HepG2 (cell line): ENCODE measurements around the gene HPRT1.
"Not testable (repeated sequence)": the region's sequence is repeated elsewhere in the genome, so short reads cannot be mapped to it uniquely, and the experiment has no call there.

ENCODE experiments used
- EZH2 ChIP-seq: conservative IDR thresholded peaks from 2 replicates; pipeline ENCODE4 v1.6.1; 2012; ENCODE audit warnings: mild to moderate bottlenecking, low read depth, low read length, moderate library complexity
- GATAD1 ChIP-seq: IDR thresholded peaks from 2 replicates; pipeline ENCODE4 v1.6.1; 2016; ENCODE audit warnings: missing genetic modification reagents, missing compliant biosample characterization
- MBD4 ChIP-seq: IDR thresholded peaks from 2 replicates; pipeline ENCODE4 v1.6.1; 2012; ENCODE audit warnings: low read length, inconsistent platforms, borderline replicate concordance
- MXI1 ChIP-seq: IDR thresholded peaks from 3 replicates; pipeline ENCODE4 v1.6.1; 2012; ENCODE audit warnings: low read depth, low read length, inconsistent platforms, borderline replicate concordance
- POLR2A ChIP-seq, 2 experiments: IDR thresholded peaks; 2 replicates each; pipeline ENCODE4 v1.6.1; 2011; ENCODE audit warnings: low read depth in 2 of 2, low read length in 2 of 2, mild to moderate bottlenecking in 1 of 2, moderate library complexity in 1 of 2; ENCODE audit not compliant: insufficient read depth in 1 of 2
- POLR2AphosphoS5 ChIP-seq: IDR thresholded peaks from 2 replicates; pipeline ENCODE4 v1.6.1; 2012; ENCODE audit warnings: low read depth, low read length
- RAD51 ChIP-seq: fragments of 450-650 bp; IDR thresholded peaks from 2 replicates; pipeline ENCODE4 v1.6.1; 2016; ENCODE audit warnings: borderline replicate concordance
- ZC3H4 ChIP-seq: sonication (generic); formaldehyde crosslinking; IDR thresholded peaks from 2 replicates; pipeline ENCODE4 v1.4.0; 2020; ENCODE audit warnings: missing genetic modification reagents, borderline replicate concordance
- ZKSCAN1 ChIP-seq: fragments of 150-350 bp; IDR thresholded peaks from 2 replicates; pipeline ENCODE4 v1.6.1; 2014; ENCODE audit warnings: low read length
- ZNF557 ChIP-seq: sonication (generic); formaldehyde crosslinking; IDR thresholded peaks from 2 replicates; pipeline ENCODE4 v1.4.0; 2020; ENCODE audit warnings: missing genetic modification reagents
- TF ChIP-seq, protein P1 (sequence below): sonication (generic); formaldehyde crosslinking; IDR thresholded peaks from 2 replicates; pipeline ENCODE4 v1.4.0; 2020; ENCODE audit warnings: low read depth, mild to moderate bottlenecking, missing genetic modification reagents
- TF ChIP-seq, protein P2 (sequence below): sonication (generic); formaldehyde crosslinking; IDR thresholded peaks from 2 replicates; pipeline ENCODE4 v1.5.1; 2020; ENCODE audit warnings: mild to moderate bottlenecking, moderate library complexity, missing genetic modification reagents
- TF ChIP-seq, protein P3 (sequence below): sonication (generic); formaldehyde crosslinking; conservative IDR thresholded peaks from 2 replicates; pipeline ENCODE4 v1.4.0; 2020; ENCODE audit warnings: mild to moderate bottlenecking, missing genetic modification reagents, moderate library complexity
- TF ChIP-seq, protein P4 (sequence below): sonication (generic); formaldehyde crosslinking; IDR thresholded peaks from 2 replicates; pipeline ENCODE4 v1.5.0; 2020; ENCODE audit warnings: mild to moderate bottlenecking, missing genetic modification reagents, moderate library complexity

GRCh38 chrX:134464453-134464852 lies 4.5 kb downstream of the HPRT1 start:
- TF ChIP-seq, protein P1, sequence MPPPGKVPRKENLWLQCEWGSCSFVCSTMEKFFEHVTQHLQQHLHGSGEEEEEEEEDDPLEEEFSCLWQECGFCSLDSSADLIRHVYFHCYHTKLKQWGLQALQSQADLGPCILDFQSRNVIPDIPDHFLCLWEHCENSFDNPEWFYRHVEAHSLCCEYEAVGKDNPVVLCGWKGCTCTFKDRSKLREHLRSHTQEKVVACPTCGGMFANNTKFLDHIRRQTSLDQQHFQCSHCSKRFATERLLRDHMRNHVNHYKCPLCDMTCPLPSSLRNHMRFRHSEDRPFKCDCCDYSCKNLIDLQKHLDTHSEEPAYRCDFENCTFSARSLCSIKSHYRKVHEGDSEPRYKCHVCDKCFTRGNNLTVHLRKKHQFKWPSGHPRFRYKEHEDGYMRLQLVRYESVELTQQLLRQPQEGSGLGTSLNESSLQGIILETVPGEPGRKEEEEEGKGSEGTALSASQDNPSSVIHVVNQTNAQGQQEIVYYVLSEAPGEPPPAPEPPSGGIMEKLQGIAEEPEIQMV (CRISPR knock-in tag), result not testable (repeated sequence)
- TF ChIP-seq, protein P2, sequence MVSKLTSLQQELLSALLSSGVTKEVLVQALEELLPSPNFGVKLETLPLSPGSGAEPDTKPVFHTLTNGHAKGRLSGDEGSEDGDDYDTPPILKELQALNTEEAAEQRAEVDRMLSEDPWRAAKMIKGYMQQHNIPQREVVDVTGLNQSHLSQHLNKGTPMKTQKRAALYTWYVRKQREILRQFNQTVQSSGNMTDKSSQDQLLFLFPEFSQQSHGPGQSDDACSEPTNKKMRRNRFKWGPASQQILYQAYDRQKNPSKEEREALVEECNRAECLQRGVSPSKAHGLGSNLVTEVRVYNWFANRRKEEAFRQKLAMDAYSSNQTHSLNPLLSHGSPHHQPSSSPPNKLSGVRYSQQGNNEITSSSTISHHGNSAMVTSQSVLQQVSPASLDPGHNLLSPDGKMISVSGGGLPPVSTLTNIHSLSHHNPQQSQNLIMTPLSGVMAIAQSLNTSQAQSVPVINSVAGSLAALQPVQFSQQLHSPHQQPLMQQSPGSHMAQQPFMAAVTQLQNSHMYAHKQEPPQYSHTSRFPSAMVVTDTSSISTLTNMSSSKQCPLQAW (CRISPR knock-in tag), result not testable (repeated sequence)
- TF ChIP-seq, protein P3, sequence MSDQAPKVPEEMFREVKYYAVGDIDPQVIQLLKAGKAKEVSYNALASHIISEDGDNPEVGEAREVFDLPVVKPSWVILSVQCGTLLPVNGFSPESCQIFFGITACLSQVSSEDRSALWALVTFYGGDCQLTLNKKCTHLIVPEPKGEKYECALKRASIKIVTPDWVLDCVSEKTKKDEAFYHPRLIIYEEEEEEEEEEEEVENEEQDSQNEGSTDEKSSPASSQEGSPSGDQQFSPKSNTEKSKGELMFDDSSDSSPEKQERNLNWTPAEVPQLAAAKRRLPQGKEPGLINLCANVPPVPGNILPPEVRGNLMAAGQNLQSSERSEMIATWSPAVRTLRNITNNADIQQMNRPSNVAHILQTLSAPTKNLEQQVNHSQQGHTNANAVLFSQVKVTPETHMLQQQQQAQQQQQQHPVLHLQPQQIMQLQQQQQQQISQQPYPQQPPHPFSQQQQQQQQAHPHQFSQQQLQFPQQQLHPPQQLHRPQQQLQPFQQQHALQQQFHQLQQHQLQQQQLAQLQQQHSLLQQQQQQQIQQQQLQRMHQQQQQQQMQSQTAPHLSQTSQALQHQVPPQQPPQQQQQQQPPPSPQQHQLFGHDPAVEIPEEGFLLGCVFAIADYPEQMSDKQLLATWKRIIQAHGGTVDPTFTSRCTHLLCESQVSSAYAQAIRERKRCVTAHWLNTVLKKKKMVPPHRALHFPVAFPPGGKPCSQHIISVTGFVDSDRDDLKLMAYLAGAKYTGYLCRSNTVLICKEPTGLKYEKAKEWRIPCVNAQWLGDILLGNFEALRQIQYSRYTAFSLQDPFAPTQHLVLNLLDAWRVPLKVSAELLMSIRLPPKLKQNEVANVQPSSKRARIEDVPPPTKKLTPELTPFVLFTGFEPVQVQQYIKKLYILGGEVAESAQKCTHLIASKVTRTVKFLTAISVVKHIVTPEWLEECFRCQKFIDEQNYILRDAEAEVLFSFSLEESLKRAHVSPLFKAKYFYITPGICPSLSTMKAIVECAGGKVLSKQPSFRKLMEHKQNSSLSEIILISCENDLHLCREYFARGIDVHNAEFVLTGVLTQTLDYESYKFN (CRISPR knock-in tag), result not testable (repeated sequence)
- TF ChIP-seq ZNF557 (CRISPR knock-in tag); MXI1; ZKSCAN1; RAD51; POLR2A (IDR thresholded peaks at IDR 0.05; ENCODE audit: insufficient read depth in 1 of 2, low read depth in 2 of 2, low read length in 2 of 2); POLR2AphosphoS5; GATAD1; EZH2; ZC3H4 (CRISPR knock-in tag); MBD4: not testable (repeated sequence)
- TF ChIP-seq, protein P4, sequence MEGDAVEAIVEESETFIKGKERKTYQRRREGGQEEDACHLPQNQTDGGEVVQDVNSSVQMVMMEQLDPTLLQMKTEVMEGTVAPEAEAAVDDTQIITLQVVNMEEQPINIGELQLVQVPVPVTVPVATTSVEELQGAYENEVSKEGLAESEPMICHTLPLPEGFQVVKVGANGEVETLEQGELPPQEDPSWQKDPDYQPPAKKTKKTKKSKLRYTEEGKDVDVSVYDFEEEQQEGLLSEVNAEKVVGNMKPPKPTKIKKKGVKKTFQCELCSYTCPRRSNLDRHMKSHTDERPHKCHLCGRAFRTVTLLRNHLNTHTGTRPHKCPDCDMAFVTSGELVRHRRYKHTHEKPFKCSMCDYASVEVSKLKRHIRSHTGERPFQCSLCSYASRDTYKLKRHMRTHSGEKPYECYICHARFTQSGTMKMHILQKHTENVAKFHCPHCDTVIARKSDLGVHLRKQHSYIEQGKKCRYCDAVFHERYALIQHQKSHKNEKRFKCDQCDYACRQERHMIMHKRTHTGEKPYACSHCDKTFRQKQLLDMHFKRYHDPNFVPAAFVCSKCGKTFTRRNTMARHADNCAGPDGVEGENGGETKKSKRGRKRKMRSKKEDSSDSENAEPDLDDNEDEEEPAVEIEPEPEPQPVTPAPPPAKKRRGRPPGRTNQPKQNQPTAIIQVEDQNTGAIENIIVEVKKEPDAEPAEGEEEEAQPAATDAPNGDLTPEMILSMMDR (CRISPR knock-in tag), result not testable (repeated sequence)
